ENCODE data around the gene SLC22A15. TPM values are rescaled to one million over a fixed set of nuclear protein-coding genes. Genes with fewer than 3 reads are reported as not detected.

SLC22A15 gene
- total RNA-seq, 1 experiment from 2014 or later, result not detected

DNA sequence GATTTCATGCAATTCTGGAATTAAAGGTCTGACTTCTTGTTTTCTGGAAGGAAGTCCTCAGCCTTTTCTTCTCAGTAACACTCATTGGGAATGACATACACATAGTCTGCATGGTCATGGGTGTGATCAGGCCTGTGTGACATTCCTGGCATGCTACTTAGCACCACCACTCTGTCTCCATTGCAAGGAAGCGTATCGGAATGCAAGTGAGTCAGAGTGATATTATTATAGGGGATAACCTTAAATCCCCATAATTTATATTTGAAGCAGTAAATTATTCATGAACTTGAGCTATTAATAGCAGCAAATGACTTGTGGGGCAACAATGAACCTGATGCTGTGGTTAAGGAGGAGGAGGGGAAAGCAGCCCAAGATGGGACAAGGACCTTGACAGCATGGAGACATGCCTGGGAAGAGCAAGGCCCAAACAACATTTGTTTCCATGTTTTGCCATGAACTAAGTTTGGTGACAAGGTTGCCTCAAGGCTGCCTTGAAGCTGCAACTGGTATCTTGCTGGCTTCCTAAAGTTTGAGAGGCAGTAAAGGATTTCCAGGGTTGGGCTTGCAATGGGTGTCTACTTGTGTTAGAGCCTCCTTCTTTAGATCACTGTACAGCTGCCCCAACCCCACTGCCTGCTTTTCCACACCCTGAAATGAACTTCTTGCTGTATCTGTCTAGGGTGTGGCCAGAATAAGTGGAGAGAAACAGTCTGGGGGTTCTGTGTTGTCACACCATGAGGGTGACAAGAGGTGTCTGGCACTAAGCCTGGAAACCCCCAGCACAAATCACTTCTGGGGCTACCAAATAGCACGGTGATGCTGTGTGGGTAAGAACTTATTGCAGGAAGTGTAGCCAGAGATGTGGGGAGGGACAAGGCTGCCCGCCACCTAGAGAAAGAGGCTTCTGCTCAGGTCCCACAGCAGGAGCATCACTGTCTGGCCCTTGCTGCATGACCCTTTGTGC lies 139.4 kb downstream of the SLC22A15 start:
- Histone ChIP-seq H3K27ac (peak overlapping the region; percentile 49; the same call in 1 of the 2 replicates), H3K36me3 (no peaks in the 10 kb centered on the region), H3K27me3 (no peaks in the 10 kb centered on the region; the same call in 1 of the 2 replicates), H3K4me1 (peaks cover 14% of the 10 kb centered on the region), H3K9me3 (replicated peaks) (no peaks in the 10 kb centered on the region), H3K4me3 (no peak overlapping the region)
- peak; percentile 48 to 53 for DNase-seq

DNA sequence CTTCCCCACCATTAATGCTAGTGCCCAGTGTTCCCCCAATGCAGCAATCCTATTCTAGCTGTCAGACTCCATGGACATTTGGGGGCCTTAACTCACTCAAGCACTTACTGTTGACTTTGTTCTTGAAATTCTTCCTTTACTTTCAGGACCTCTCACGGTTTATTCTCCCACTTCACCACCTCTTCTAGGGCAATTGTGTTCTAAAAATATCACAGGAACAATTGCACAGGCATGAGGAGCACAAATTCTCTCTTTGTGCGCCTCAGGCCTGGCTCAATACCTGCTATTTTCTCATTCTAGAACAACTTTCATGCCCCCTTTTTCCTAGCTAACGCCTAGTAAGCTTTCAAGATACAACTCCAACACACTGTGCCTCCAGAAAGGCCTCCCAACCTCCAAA lies 142.2 kb downstream of the SLC22A15 start:
- H3K27ac ChIP-seq, result no peak overlapping the region
- no peak for DNase-seq
- no peaks in the 10 kb centered on the region; the same call in 1 of the 2 replicates for H3K27me3 ChIP-seq
- no peak overlapping the region for H3K4me3 ChIP-seq
- no peaks in the 10 kb centered on the region for H3K36me3 ChIP-seq
- peaks cover 14% of the 10 kb centered on the region for H3K4me1 ChIP-seq
- H3K9me3 ChIP-seq (replicated peaks), result no peaks in the 10 kb centered on the region

Other genes starting within 250 kb of the SLC22A15 start
- 0.28 and 0.49 TPM in 2 replicates for gene CASQ2, start 207.8 kb upstream of the SLC22A15 start, total RNA-seq (2014; rRNA removed; shearing (Covaris generic))
- gene NHLH2, start 135.4 kb upstream of the SLC22A15 start, total RNA-seq (2014; rRNA removed; shearing (Covaris generic)), result not detected in 2 replicates
- 0.71 and 0.95 TPM in 2 replicates for gene MAB21L3, start 134.9 kb downstream of the SLC22A15 start, total RNA-seq (2014; rRNA removed; shearing (Covaris generic))